ENCODE results near the gene PIEZO1. TPM values are rescaled to one million over a fixed set of nuclear protein-coding genes. Genes with fewer than 3 reads are reported as not detected.

The PIEZO1 gene
- polyA plus RNA-seq, 1 experiment: 139 TPM

- CTCF ChIA-PET: interaction anchor here (0.8 to 4.0 kb wide), 5 partner anchors 15 to 180 kb away, joined by 3 to 19 read pairs (median 5); partner anchors contain the start of gene PIEZO1
- POLR2A ChIA-PET: no interaction called here
- DNase-seq (ENCODE audit: low read depth): no peak
- no peak overlapping the region for H3K4me3 ChIP-seq (ENCODE audit: low read depth, low read length)
- TF ChIP-seq, protein P1, sequence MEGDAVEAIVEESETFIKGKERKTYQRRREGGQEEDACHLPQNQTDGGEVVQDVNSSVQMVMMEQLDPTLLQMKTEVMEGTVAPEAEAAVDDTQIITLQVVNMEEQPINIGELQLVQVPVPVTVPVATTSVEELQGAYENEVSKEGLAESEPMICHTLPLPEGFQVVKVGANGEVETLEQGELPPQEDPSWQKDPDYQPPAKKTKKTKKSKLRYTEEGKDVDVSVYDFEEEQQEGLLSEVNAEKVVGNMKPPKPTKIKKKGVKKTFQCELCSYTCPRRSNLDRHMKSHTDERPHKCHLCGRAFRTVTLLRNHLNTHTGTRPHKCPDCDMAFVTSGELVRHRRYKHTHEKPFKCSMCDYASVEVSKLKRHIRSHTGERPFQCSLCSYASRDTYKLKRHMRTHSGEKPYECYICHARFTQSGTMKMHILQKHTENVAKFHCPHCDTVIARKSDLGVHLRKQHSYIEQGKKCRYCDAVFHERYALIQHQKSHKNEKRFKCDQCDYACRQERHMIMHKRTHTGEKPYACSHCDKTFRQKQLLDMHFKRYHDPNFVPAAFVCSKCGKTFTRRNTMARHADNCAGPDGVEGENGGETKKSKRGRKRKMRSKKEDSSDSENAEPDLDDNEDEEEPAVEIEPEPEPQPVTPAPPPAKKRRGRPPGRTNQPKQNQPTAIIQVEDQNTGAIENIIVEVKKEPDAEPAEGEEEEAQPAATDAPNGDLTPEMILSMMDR (IDR thresholded peaks at IDR 0.05; ENCODE audit: insufficient read depth, low read depth, low read length): no peak
- H3K36me3 ChIP-seq (ENCODE audit: control insufficient read depth, insufficient read depth, low read length): no peaks in the 10 kb centered on the region
- H3K27me3 ChIP-seq (ENCODE audit: control insufficient read depth, insufficient read depth, low read length): no peaks in the 10 kb centered on the region
These were observed 15.2 kb upstream of the PIEZO1 start for GRCh38 chr16:88800277-88800592.

GRCh38 chr16:88799569-88800276 is 14.7 kb upstream of the PIEZO1 start:
- POLR2A ChIA-PET: no interaction called here
- H3K36me3 ChIP-seq (ENCODE audit: control insufficient read depth, insufficient read depth, low read length): no peaks in the 10 kb centered on the region
- H3K4me3 ChIP-seq (ENCODE audit: low read depth, low read length): no peak overlapping the region
- TF ChIP-seq, protein P1 (IDR thresholded peaks at IDR 0.05; ENCODE audit: insufficient read depth, low read depth, low read length): no peak
- H3K27me3 ChIP-seq (ENCODE audit: control insufficient read depth, insufficient read depth, low read length): no peaks in the 10 kb centered on the region
- CTCF ChIA-PET: interaction anchor here (0.8 to 4.0 kb wide), 5 partner anchors 15 to 179 kb away, joined by 3 to 19 read pairs (median 5); partner anchors contain the start of gene PIEZO1
- no peak for DNase-seq (ENCODE audit: low read depth)

- no peak for DNase-seq (ENCODE audit: low read depth)
- Histone ChIP-seq H3K36me3 (ENCODE audit: control insufficient read depth, insufficient read depth, low read length) (no peaks in the 10 kb centered on the region), H3K27me3 (ENCODE audit: control insufficient read depth, insufficient read depth, low read length) (no peaks in the 10 kb centered on the region), H3K4me3 (ENCODE audit: low read depth, low read length) (no peak overlapping the region)
- TF ChIP-seq, protein P1 (IDR thresholded peaks at IDR 0.05; ENCODE audit: insufficient read depth, low read depth, low read length): no peak
- ChIA-PET CTCF (interaction anchor here (0.8 to 4.0 kb wide), 2 partner anchors 14 to 62 kb away, joined by 3 to 19 read pairs; no protein-coding TSS in a partner anchor), POLR2A (no interaction called here)
These were observed 13.9 kb upstream of the PIEZO1 start for GRCh38 chr16:88798772-88799455.

DNA sequence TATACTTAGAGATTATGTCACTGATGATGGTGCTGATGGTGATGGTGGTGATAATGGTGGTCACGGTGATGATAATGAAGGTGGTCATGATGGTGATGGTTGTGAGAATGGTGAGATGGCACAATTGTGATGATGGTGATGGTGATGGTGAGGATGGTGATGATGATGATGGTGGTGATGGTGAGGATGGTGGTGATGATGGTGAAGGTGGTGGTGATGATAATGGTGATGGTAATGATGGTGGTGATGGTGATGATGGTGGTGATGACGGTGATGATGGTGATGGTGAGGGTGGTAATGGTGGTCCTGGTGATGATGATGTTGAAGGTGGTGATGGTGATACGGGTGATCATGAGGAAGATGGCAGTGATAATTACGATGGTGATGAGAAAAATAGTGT is 13.1 kb upstream of the PIEZO1 start:
- Histone ChIP-seq H3K27me3 (ENCODE audit: control insufficient read depth, insufficient read depth, low read length) (no peaks in the 10 kb centered on the region), H3K4me3 (ENCODE audit: low read depth, low read length) (no peak overlapping the region), H3K36me3 (ENCODE audit: control insufficient read depth, insufficient read depth, low read length) (no peaks in the 10 kb centered on the region)
- no peak for DNase-seq (ENCODE audit: low read depth)
- CTCF ChIA-PET: interaction anchor here (4.0 kb wide), 1 partner anchor 61 kb away, joined by 19 read pairs; no protein-coding TSS in a partner anchor
- TF ChIP-seq, protein P1 (IDR thresholded peaks at IDR 0.05; ENCODE audit: insufficient read depth, low read depth, low read length): no peak
- POLR2A ChIA-PET: interaction anchor here (0.6 kb wide), 1 partner anchor 12 kb away, joined by 3 read pairs; no protein-coding TSS in a partner anchor

DNA sequence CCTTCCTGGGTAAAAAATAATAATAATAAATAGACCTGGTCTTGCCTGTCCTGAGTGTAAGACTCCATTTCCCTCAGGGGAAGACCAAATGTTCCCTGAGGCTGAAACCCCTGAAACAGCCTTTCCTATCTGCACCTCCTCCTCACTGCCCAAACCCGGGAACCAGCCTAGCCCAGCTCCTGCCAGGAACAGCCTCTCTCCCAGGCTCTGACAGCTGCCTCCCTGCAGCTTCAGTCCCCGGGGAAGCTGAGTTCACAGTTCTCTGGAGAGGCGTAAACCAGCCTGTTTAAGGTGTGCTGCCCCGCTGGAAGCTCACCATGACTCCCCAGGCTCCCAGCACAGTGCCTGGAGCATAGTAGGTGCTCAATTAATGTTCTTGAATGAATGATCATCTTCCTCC is 11.3 kb upstream of the PIEZO1 start:
- Histone ChIP-seq H3K4me3 (ENCODE audit: low read depth, low read length) (no peak overlapping the region), H3K27me3 (ENCODE audit: control insufficient read depth, insufficient read depth, low read length) (no peaks in the 10 kb centered on the region), H3K36me3 (ENCODE audit: control insufficient read depth, insufficient read depth, low read length) (no peaks in the 10 kb centered on the region)
- no peak for DNase-seq (ENCODE audit: low read depth)
- ChIA-PET CTCF (interaction anchor here (1.8 to 3.4 kb wide), 2 partner anchors 10 to 59 kb away, joined by 8 to 19 read pairs; partner anchors contain the start of gene PIEZO1), POLR2A (interaction anchor here (0.8 kb wide), 1 partner anchor 134 kb away, joined by 3 read pairs; the partner anchor contains the start of gene MVD)
- TF ChIP-seq, protein P1 (IDR thresholded peaks at IDR 0.05; ENCODE audit: insufficient read depth, low read depth, low read length): no peak

Data from BJ (cell line).